Measurements from ENCODE around the gene ANXA10.

Gene ANXA10

GRCh38 chr4:168051526-168051925 lies 40.8 kb upstream of the ANXA10 start:
- H4K20me1 ChIP-seq (ENCODE audit: insufficient read depth, low read length, poor library complexity, severe bottlenecking) = no peaks in the 10 kb centered on the region
- H3K4me1 ChIP-seq (ENCODE audit: insufficient read depth, low read length, poor library complexity, severe bottlenecking) = no peaks in the 10 kb centered on the region
- no peaks in the 10 kb centered on the region for H3F3A ChIP-seq (ENCODE audit: low read depth)
- H3K4me3 ChIP-seq (ENCODE audit: low read length, poor library complexity, severe bottlenecking) = no peak overlapping the region
- no peak overlapping the region for H3K9ac ChIP-seq (ENCODE audit: low read depth, low read length, poor library complexity, severe bottlenecking)
- H3K36me3 ChIP-seq (ENCODE audit: insufficient read depth, low read length) = no peaks in the 10 kb centered on the region
- no peaks in the 10 kb centered on the region for H3K9me2 ChIP-seq (replicated peaks; ENCODE audit: low read depth, low read length)
- no peaks in the 10 kb centered on the region for H3K27me3 ChIP-seq (ENCODE audit: insufficient read depth, low read length, poor library complexity, severe bottlenecking)
- no peaks in the 10 kb centered on the region for H3K9me3 ChIP-seq (ENCODE audit: insufficient read depth, low read depth, low read length)
- no peaks in the 10 kb centered on the region for H3K79me2 ChIP-seq (ENCODE audit: insufficient read depth, low read length)
- no peak overlapping the region for H3K4me2 ChIP-seq (ENCODE audit: low read depth, low read length, poor library complexity, severe bottlenecking)
- no peak overlapping the region for H2AFZ ChIP-seq (ENCODE audit: low read length)
- TF ChIP-seq EZH2phosphoT487 (IDR thresholded peaks at IDR 0.05; ENCODE audit: borderline replicate concordance) (no peak), CTCF (conservative IDR thresholded peaks at IDR 0.05; ENCODE audit: low read length) (no peak)

DNA sequence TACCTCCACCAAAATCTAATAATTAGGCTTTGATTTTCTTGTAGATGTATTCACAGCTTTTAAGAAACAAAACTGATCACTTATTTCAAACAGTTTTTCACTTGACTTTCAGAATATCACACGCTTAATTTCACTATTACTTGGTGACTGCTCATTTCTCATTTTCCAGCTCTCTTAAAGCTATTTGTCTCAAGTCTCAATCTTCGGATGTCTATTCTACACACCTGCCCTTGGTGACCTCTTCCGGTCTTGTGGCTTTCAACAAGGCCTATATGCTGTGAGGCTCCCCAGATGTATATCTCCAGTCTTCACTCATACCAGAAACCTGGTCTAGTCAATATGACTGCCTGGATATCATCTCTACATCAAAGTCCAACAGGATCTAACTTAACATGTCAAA lies 34.9 kb upstream of the ANXA10 start:
- no peaks in the 10 kb centered on the region for H3K36me3 ChIP-seq (ENCODE audit: insufficient read depth, low read length)
- no peak overlapping the region for H3K9ac ChIP-seq (ENCODE audit: low read depth, low read length, poor library complexity, severe bottlenecking)
- H3K4me3 ChIP-seq (ENCODE audit: low read length, poor library complexity, severe bottlenecking) = no peak overlapping the region
- no peaks in the 10 kb centered on the region for H4K20me1 ChIP-seq (ENCODE audit: insufficient read depth, low read length, poor library complexity, severe bottlenecking)
- H3F3A ChIP-seq (ENCODE audit: low read depth) = no peaks in the 10 kb centered on the region
- no peaks in the 10 kb centered on the region for H3K79me2 ChIP-seq (ENCODE audit: insufficient read depth, low read length)
- no peak overlapping the region for H3K4me2 ChIP-seq (ENCODE audit: low read depth, low read length, poor library complexity, severe bottlenecking)
- H3K9me2 ChIP-seq (replicated peaks; ENCODE audit: low read depth, low read length) = no peaks in the 10 kb centered on the region
- no peaks in the 10 kb centered on the region for H3K4me1 ChIP-seq (ENCODE audit: insufficient read depth, low read length, poor library complexity, severe bottlenecking)
- no peaks in the 10 kb centered on the region for H3K27me3 ChIP-seq (ENCODE audit: insufficient read depth, low read length, poor library complexity, severe bottlenecking)
- H2AFZ ChIP-seq (ENCODE audit: low read length) = no peak overlapping the region
- H3K9me3 ChIP-seq (ENCODE audit: insufficient read depth, low read depth, low read length) = no peaks in the 10 kb centered on the region
- TF ChIP-seq CTCF (conservative IDR thresholded peaks at IDR 0.05; ENCODE audit: low read length) = no peak
- no peak for TF ChIP-seq EZH2phosphoT487 (IDR thresholded peaks at IDR 0.05; ENCODE audit: borderline replicate concordance)

- Histone ChIP-seq H3K79me2 (ENCODE audit: insufficient read depth, low read length) (no peaks in the 10 kb centered on the region), H3K4me2 (ENCODE audit: low read depth, low read length, poor library complexity, severe bottlenecking) (no peak overlapping the region), H3K27me3 (ENCODE audit: insufficient read depth, low read length, poor library complexity, severe bottlenecking) (no peaks in the 10 kb centered on the region), H3K4me1 (ENCODE audit: insufficient read depth, low read length, poor library complexity, severe bottlenecking) (no peaks in the 10 kb centered on the region), H3K9me2 (replicated peaks; ENCODE audit: low read depth, low read length) (no peaks in the 10 kb centered on the region), H4K20me1 (ENCODE audit: insufficient read depth, low read length, poor library complexity, severe bottlenecking) (no peaks in the 10 kb centered on the region), H3F3A (ENCODE audit: low read depth) (no peaks in the 10 kb centered on the region), H3K9me3 (ENCODE audit: insufficient read depth, low read depth, low read length) (no peaks in the 10 kb centered on the region), H3K9ac (ENCODE audit: low read depth, low read length, poor library complexity, severe bottlenecking) (no peak overlapping the region), H3K4me3 (ENCODE audit: low read length, poor library complexity, severe bottlenecking) (no peak overlapping the region), H3K36me3 (ENCODE audit: insufficient read depth, low read length) (no peaks in the 10 kb centered on the region), H2AFZ (ENCODE audit: low read length) (no peak overlapping the region)
- TF ChIP-seq CTCF (conservative IDR thresholded peaks at IDR 0.05; ENCODE audit: low read length) (no peak), EZH2phosphoT487 (IDR thresholded peaks at IDR 0.05; ENCODE audit: borderline replicate concordance) (no peak)
Observed at GRCh38 chr4:168059251-168059650, 33.1 kb upstream of the ANXA10 start.

Measured in Loucy (cell line).